GM23338 (cell line): ENCODE data around the gene NTPCR.
A peak's percentile ranks its signal among the peaks of the same experiment; 100 is the strongest.

Experiments used
- CTCF ChIP-seq, 2 experiments: fragments of 200-600 bp in 1 of 2; sonication (generic) in 1 of 2; conservative IDR thresholded peaks; 2 replicates each; pipeline versions ENCODE4 v1.5.1 to v1.6.1; 2016 to 2017; ENCODE audit warnings: antibody characterized with exemption in 2 of 2, low read depth in 2 of 2, mild to moderate bottlenecking in 2 of 2, moderate library complexity in 1 of 2
- EZH2 ChIP-seq: fragments of 200-600 bp; sonication (generic); IDR thresholded peaks from one replicate; pipeline ENCODE4 v1.8.0; 2017; ENCODE audit warnings: antibody characterized with exemption, mild to moderate bottlenecking, low read depth; ENCODE audit not compliant: unreplicated experiment
- POLR2AphosphoS5 ChIP-seq: IDR thresholded peaks from 2 replicates; pipeline ENCODE4 v1.6.1; 2016; ENCODE audit warnings: antibody characterized with exemption, low read depth
- REST ChIP-seq: IDR thresholded peaks from one replicate; pipeline ENCODE4 v1.6.1; 2018; ENCODE audit warnings: antibody characterized with exemption; ENCODE audit not compliant: unreplicated experiment
- STAT1 ChIP-seq: IDR thresholded peaks from one replicate; pipeline ENCODE4 v1.6.1; 2016; ENCODE audit warnings: antibody characterized with exemption; ENCODE audit not compliant: unreplicated experiment

GRCh38 chr1:233025157-233025556 lies 74.7 kb downstream of the NTPCR start:
- TF ChIP-seq REST (no peak), CTCF (conservative IDR thresholded peaks at IDR 0.05; ENCODE audit: low read depth in 2 of 2) (peak; percentile 60 to 87), STAT1 (no peak), POLR2AphosphoS5 (no peak), EZH2 (no peak)
